H54 (cell line): ENCODE data around the gene MYH7B.

Source experiments
- DNase-seq: peaks from one replicate; pipeline ENCODE4 v3.0.0; 2011; ENCODE audit warnings: low spot score, mixed read lengths; ENCODE audit not compliant: insufficient read length
- FAIRE-seq: peaks from 3 replicates; lab custom pipeline; 2011; peaks lifted over from hg19 to GRCh38; lab: Jason Lieb, UNC
- POLR2A ChIP-seq: IDR thresholded peaks from 2 replicates; pipeline ENCODE4 v1.6.1; 2011; ENCODE audit warnings: low read depth, mild to moderate bottlenecking, low read length

The MYH7B gene

GRCh38 chr20:34951652-34952051 is 4.0 kb upstream of the MYH7B start:
- DNase-seq (no peak), FAIRE-seq (no peak)
- TF ChIP-seq POLR2A = no peak

- DNase-seq = no peak
- TF ChIP-seq POLR2A = no peak
- no peak for FAIRE-seq
Measured at GRCh38 chr20:34952671-34953070, 3.0 kb upstream of the MYH7B start.

GRCh38 chr20:34953960-34954359 is 1.7 kb upstream of the MYH7B start:
- no peak for TF ChIP-seq POLR2A
- DNase-seq (no peak), FAIRE-seq (no peak)

GRCh38 chr20:34954904-34955230 is 801 bp upstream of the MYH7B start:
- FAIRE-seq = no peak
- no peak for DNase-seq
- TF ChIP-seq POLR2A = no peak

- no peak for TF ChIP-seq POLR2A
- FAIRE-seq (no peak), DNase-seq (no peak)
Measured at GRCh38 chr20:34956041-34956458, 382 bp downstream of the MYH7B start.

- TF ChIP-seq POLR2A = no peak
- DNase-seq (no peak), FAIRE-seq (no peak)
Measured at GRCh38 chr20:34956751-34957472, 1.2 kb downstream of the MYH7B start.

GRCh38 chr20:34964486-34964885 is 8.8 kb downstream of the MYH7B start:
- no peak for TF ChIP-seq POLR2A
- no peak for DNase-seq
- FAIRE-seq = no peak

GRCh38 chr20:34965051-34965450 is 9.4 kb downstream of the MYH7B start:
- FAIRE-seq (no peak), DNase-seq (no peak)

GRCh38 chr20:34967421-34967820 is 11.8 kb downstream of the MYH7B start:
- no peak for FAIRE-seq
- TF ChIP-seq POLR2A = no peak
- no peak for DNase-seq

More at GRCh38 chr20:34965051-34965450, 9.4 kb downstream of the MYH7B start:
- no peak for TF ChIP-seq POLR2A

- FAIRE-seq (no peak), DNase-seq (no peak)
- TF ChIP-seq POLR2A = no peak
Measured at GRCh38 chr20:34968042-34968775, 12.5 kb downstream of the MYH7B start.

- no peak for DNase-seq
- no peak for TF ChIP-seq POLR2A
- no peak for FAIRE-seq
Measured at GRCh38 chr20:34970193-34970840, 14.6 kb downstream of the MYH7B start.

GRCh38 chr20:34970846-34971560 is 15.3 kb downstream of the MYH7B start:
- no peak for DNase-seq
- no peak for FAIRE-seq
- TF ChIP-seq POLR2A = no peak

GRCh38 chr20:34971561-34972235 is 16.0 kb downstream of the MYH7B start:
- FAIRE-seq (no peak), DNase-seq (no peak)
- no peak for TF ChIP-seq POLR2A

- no peak for DNase-seq
- no peak for FAIRE-seq
- TF ChIP-seq POLR2A = no peak
Measured at GRCh38 chr20:34974246-34974645, 18.6 kb downstream of the MYH7B start.
